Measurements from ENCODE around the gene PLOD1.

PLOD1 gene

GRCh38 chr1:11944358-11944931 is 9.9 kb downstream of the PLOD1 start:
- TF ChIP-seq FOXP2 (optimal IDR thresholded peaks at IDR 0.05; ENCODE audit: borderline replicate concordance, extremely low read depth, extremely low read length, insufficient read depth): no peak
- TF ChIP-seq POLR2AphosphoS5 (IDR thresholded peaks at IDR 0.05; ENCODE audit: low read depth, low read length): no peak
- no peak for TF ChIP-seq SIN3A (IDR thresholded peaks at IDR 0.05; ENCODE audit: borderline replicate concordance, insufficient read depth, low read length)
- no peak for TF ChIP-seq REST (IDR thresholded peaks at IDR 0.05; ENCODE audit: insufficient read depth in 1 of 2, low read depth in 2 of 2, low read length in 2 of 2)
- no peak for TF ChIP-seq TAF1 (IDR thresholded peaks at IDR 0.05; ENCODE audit: borderline replicate concordance, insufficient read depth, low read length)

- no peak for TF ChIP-seq TAF1 (IDR thresholded peaks at IDR 0.05; ENCODE audit: borderline replicate concordance, insufficient read depth, low read length)
- TF ChIP-seq SIN3A (IDR thresholded peaks at IDR 0.05; ENCODE audit: borderline replicate concordance, insufficient read depth, low read length): no peak
- TF ChIP-seq POLR2AphosphoS5 (IDR thresholded peaks at IDR 0.05; ENCODE audit: low read depth, low read length): no peak
- TF ChIP-seq FOXP2 (optimal IDR thresholded peaks at IDR 0.05; ENCODE audit: borderline replicate concordance, extremely low read depth, extremely low read length, insufficient read depth): no peak
- no peak for TF ChIP-seq REST (IDR thresholded peaks at IDR 0.05; ENCODE audit: insufficient read depth in 1 of 2, low read depth in 2 of 2, low read length in 2 of 2)
Measured at GRCh38 chr1:11946647-11947046, 12.1 kb downstream of the PLOD1 start.

- no peak for TF ChIP-seq REST (IDR thresholded peaks at IDR 0.05; ENCODE audit: insufficient read depth in 1 of 2, low read depth in 2 of 2, low read length in 2 of 2)
- TF ChIP-seq SIN3A (IDR thresholded peaks at IDR 0.05; ENCODE audit: borderline replicate concordance, insufficient read depth, low read length): no peak
- TF ChIP-seq POLR2AphosphoS5 (IDR thresholded peaks at IDR 0.05; ENCODE audit: low read depth, low read length): no peak
- no peak for TF ChIP-seq FOXP2 (optimal IDR thresholded peaks at IDR 0.05; ENCODE audit: borderline replicate concordance, extremely low read depth, extremely low read length, insufficient read depth)
- TF ChIP-seq TAF1 (IDR thresholded peaks at IDR 0.05; ENCODE audit: borderline replicate concordance, insufficient read depth, low read length): no peak
Measured at GRCh38 chr1:11948822-11949458, 14.4 kb downstream of the PLOD1 start.

GRCh38 chr1:11951901-11952300 is 17.4 kb downstream of the PLOD1 start:
- TF ChIP-seq FOXP2 (optimal IDR thresholded peaks at IDR 0.05; ENCODE audit: borderline replicate concordance, extremely low read depth, extremely low read length, insufficient read depth): no peak

- TF ChIP-seq FOXP2 (optimal IDR thresholded peaks at IDR 0.05; ENCODE audit: borderline replicate concordance, extremely low read depth, extremely low read length, insufficient read depth): no peak
- TF ChIP-seq REST (IDR thresholded peaks at IDR 0.05; ENCODE audit: insufficient read depth in 1 of 2, low read depth in 2 of 2, low read length in 2 of 2): no peak
- no peak for TF ChIP-seq POLR2AphosphoS5 (IDR thresholded peaks at IDR 0.05; ENCODE audit: low read depth, low read length)
- no peak for TF ChIP-seq TAF1 (IDR thresholded peaks at IDR 0.05; ENCODE audit: borderline replicate concordance, insufficient read depth, low read length)
- TF ChIP-seq SIN3A (IDR thresholded peaks at IDR 0.05; ENCODE audit: borderline replicate concordance, insufficient read depth, low read length): no peak
Measured at GRCh38 chr1:11952455-11953109, 18.1 kb downstream of the PLOD1 start.

Measured in PFSK-1 (cell line).